ENCODE data around the gene KCNK6. TPM values are rescaled to one million over a fixed set of nuclear protein-coding genes. Genes with fewer than 3 reads are reported as not detected.

KCNK6 gene
- total and polyA plus RNA-seq, 2 of the 8 experiments (the other 6 are each of a cell fraction or from before 2014, with no cell fraction given), result 10.6 to 13.3 TPM

GRCh38 chr19:38273499-38273898 lies 46.1 kb upstream of the KCNK6 start (continued):
- TF ChIP-seq CHD7 (IDR thresholded peaks at IDR 0.05; ENCODE audit: insufficient replicate concordance, low read length), result no peak
- no peak for TF ChIP-seq CTCF (IDR thresholded peaks at IDR 0.05; ENCODE audit: control extremely low read depth in 1 of 3, insufficient read depth in 1 of 3, low read depth in 1 of 3, low read length in 3 of 3)
- TF ChIP-seq CHD1 (IDR thresholded peaks at IDR 0.05; ENCODE audit: low read depth, low read length), result no peak
- no peak for TF ChIP-seq NANOG (IDR thresholded peaks at IDR 0.05; ENCODE audit: insufficient read depth, low read depth, low read length, poor library complexity, severe bottlenecking)
- no peak for TF ChIP-seq NRF1 (IDR thresholded peaks at IDR 0.05; ENCODE audit: low read depth, low read length)
- no peak for TF ChIP-seq CEBPB (IDR thresholded peaks at IDR 0.05; ENCODE audit: low read depth, low read length)
- TF ChIP-seq POLR2AphosphoS5 (IDR thresholded peaks at IDR 0.05; ENCODE audit: low read depth, low read length), result no peak
- TF ChIP-seq SP1 (IDR thresholded peaks at IDR 0.05; ENCODE audit: low read depth, low read length), result no peak
- no peak for TF ChIP-seq EP300 (IDR thresholded peaks at IDR 0.05; ENCODE audit: borderline replicate concordance in 1 of 2, low read depth in 2 of 2, low read length in 2 of 2)

Measured in H1 (cell line).